DOHH2 (cell line): Measurements from ENCODE around the gene SAMD9L.

ENCODE experiments used
- CTCF ChIP-seq: fragments of 200-600 bp; sonication (generic); IDR thresholded peaks from one replicate; pipeline ENCODE4 v1.5.1; 2014; ENCODE audit warnings: antibody characterized with exemption, mild to moderate bottlenecking, low read depth, low read length; ENCODE audit not compliant: poor library complexity, severe bottlenecking
- EZH2phosphoT487 ChIP-seq: fragments of 200-600 bp; sonication (generic); IDR thresholded peaks from 2 replicates; pipeline ENCODE4 v1.6.1; 2017; ENCODE audit warnings: borderline replicate concordance, mild to moderate bottlenecking, antibody characterized with exemption, low read length, moderate library complexity, mixed read lengths

DNA sequence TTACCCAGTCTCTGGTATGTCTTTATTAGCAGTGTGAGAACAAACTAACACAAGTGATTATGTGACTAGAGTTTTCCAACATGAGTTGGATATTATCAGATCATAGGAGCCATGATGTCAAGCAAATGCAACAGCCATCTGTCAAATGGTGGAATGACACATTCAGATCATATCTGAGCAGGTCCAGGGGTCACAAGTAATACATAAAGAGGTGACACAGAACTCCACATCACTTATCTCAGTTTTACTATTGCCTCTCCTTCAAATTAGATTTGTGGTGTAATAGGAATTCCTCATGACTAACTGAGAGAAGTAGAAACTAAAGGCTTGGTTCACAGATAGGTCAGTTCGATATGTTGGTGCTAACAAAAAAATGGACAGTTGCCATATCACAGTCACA, 12.2 kb upstream of the SAMD9L start:
- no peak for TF ChIP-seq CTCF
- TF ChIP-seq EZH2phosphoT487, result no peak
